ENCODE measurements around the gene TAGAP.

TAGAP gene

DNA sequence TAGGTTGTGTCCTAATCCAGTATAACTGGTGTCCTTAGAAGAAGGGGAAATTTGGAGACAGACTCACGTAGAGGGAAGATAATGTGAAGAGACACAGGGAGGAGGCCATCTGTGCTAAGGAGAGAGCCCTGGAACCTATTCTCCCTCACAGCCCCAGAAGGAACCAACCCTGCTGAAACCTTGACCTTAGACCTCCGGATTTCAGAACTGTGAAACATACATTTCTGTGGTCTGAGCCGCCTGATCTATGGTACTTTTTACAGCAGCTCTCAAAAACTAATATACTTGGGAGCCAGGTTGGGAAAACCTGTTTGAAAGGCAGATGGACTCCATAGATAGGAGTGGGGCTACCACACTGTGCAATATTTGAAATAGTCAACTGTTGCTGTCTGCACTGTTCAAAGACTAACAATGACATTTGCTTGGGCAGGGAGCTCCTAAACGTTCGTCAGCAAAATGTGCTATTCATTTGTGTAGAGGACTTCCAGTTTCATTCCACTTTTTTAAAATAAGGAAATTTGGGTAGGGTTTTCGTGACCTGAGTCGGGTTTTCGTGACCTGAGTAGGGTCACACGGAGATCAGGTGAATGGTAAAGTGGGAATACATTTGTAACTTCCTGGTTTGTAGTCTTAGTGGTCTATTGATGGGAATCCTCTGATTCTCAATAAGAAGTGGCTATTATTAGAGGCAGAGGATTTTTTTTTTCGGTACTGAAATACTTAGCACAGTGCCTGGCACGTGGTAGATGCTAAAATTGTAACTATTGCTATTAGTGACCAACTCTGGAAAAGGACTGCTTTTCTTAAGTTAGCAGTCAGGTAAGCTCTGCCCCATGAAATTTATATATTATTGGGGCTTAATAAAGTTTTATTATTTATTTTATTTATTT, 11.4 kb downstream of the TAGAP start:
- TF ChIP-seq, protein P1, sequence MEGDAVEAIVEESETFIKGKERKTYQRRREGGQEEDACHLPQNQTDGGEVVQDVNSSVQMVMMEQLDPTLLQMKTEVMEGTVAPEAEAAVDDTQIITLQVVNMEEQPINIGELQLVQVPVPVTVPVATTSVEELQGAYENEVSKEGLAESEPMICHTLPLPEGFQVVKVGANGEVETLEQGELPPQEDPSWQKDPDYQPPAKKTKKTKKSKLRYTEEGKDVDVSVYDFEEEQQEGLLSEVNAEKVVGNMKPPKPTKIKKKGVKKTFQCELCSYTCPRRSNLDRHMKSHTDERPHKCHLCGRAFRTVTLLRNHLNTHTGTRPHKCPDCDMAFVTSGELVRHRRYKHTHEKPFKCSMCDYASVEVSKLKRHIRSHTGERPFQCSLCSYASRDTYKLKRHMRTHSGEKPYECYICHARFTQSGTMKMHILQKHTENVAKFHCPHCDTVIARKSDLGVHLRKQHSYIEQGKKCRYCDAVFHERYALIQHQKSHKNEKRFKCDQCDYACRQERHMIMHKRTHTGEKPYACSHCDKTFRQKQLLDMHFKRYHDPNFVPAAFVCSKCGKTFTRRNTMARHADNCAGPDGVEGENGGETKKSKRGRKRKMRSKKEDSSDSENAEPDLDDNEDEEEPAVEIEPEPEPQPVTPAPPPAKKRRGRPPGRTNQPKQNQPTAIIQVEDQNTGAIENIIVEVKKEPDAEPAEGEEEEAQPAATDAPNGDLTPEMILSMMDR (IDR thresholded peaks at IDR 0.05) = no peak

DNA sequence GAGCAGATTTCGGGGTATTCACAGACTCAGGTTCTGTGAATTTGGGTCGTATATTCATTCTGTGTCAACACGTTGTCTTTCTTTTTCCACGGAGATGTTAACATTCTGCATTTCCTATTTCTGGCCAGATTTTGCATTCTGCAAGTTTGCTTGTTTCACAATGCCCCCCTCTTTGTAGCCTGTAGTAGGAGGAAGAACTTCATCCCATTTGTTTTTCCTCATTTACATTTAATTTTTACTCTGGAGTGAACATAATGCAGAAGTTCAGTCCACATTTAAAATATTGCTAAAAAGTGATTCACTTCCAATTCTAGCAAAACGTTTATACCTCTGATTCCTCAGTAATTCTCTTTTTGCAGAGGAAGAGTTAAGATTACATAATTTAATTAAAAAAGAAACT, 12.9 kb downstream of the TAGAP start:
- TF ChIP-seq, protein P1 (IDR thresholded peaks at IDR 0.05) = no peak

DNA sequence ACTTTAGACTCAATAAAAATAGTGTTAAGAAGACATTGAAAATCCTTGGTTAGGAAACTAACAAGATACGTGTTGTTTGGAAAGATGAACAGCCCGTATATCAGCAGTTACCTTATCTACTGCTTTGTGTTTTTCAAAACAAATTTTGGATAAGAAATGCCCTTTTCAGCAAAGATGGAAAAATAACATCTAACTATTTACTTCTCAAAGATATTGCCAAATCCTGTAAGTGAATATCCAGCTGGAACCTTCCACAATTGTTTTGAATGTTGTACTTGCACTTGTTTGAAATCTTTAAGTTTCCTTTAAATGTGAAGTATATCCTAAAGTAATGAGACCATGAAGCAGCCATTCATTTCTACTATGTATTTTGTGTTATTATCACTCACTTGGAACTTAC, 14.6 kb downstream of the TAGAP start:
- TF ChIP-seq, protein P1 (IDR thresholded peaks at IDR 0.05) = no peak

DNA sequence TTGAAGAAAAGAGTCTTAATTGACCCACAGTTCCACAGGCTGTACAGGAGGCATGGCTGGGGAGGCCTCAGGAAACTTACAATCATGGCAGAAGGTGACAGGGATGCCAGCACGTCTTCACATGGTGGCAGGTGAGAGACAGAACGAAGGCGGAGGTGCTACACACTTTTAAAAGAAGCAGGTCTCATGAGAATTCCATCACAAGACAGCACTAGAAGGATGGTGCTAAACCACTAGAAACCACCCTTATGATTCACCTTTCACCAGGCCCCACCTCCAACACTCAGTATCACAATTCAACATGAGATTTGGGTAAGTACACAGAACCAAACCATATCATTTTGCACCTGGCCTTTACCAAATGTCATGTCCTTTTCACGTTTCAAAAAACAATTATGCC, 20.9 kb downstream of the TAGAP start:
- TF ChIP-seq, protein P1 (IDR thresholded peaks at IDR 0.05) = no peak

DNA sequence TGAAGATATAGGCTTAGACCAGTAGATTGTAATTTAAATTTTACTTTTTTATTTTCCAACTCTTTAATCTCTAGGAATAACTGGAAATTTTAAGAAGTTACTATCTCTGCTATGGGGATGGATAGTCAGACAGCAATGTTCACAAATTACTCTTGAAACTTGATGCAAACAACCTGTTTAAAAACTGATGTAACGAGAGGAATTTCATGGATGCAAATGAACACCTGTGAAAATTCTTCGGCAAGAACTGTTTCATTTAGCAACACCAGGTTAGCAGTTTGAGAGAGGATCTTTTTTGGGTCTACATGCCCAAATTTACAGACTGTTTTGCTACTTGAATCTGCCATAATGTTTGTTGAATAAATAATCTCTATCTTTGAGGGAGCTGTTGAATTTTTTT, 24.8 kb downstream of the TAGAP start:
- TF ChIP-seq, protein P1 (IDR thresholded peaks at IDR 0.05) = no peak

DNA sequence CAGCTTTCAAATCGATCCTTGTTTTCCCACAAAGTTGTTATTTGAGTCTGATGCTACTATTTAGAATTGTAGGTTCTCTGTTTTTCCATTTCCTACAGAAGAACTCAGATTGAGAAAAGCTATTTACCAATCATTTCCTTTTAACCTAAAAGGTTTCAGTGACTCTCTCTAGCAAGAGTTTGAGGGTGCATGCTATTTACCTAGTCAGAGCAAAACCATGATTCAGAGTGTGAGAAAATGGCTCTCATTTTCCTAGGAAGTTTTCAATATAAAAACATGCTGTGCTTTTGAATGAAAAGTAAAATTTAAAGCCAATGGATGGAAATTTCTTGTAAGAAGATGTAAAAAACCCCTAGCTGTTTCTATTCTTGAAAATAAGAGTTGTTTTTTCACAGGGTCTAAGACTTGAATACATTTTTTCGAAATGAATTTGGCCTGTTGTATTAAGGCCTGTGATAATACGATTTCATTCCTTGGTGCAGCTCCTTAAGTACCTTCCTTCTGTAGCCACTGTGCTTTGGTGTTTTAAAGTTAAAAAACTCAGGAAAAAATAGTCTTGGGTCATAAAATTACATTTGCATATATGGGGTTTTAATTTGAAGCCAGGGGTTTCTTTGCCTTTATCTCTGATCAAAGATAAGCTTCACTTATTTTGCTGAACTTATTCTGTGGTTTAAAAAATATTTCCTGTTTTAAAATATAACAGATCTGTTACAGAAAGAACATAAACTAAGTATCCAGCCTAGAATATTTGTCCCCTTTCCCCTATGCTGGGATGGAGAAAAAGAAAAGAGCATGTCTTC, 26.8 kb downstream of the TAGAP start:
- TF ChIP-seq, protein P1 (IDR thresholded peaks at IDR 0.05) = no peak

DNA sequence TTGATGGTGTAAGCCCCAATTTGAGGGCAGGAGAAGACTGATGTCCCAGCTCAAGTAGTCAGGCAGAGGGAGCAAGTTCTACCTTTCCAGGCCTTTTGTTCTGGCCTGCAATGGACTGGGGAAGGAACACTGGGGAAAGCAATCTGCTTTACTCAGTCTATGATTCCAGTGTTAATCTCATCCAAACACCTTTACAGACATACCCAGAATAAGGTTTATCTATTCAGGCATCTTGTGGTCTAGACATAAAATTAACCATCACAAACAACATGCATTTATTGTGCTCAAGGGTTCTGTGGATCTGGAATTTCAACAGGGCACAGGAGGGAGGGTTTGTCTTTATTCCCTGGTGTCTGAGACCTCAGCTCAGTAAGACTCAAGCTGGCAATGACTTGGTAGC, 30.4 kb downstream of the TAGAP start:
- TF ChIP-seq, protein P1 (IDR thresholded peaks at IDR 0.05) = no peak

Measured in LNCAP (cell line).